Activated gamma-delta T cell treated with anti-CD3 and anti-CD28 coated beads, Interleukin-2, amount 50 U/mL, for 16 hours (primary cell): ENCODE data around the gene C19orf25.
"Not testable (repeated sequence)": the region's sequence is repeated elsewhere in the genome, so short reads cannot be mapped to it uniquely, and the experiment has no call there.

ENCODE experiments used
- DNase-seq: peaks from one replicate; pipeline ENCODE4 v3.0.0-alpha.2; 2020; ENCODE audit warnings: low read depth

Gene C19orf25

DNA sequence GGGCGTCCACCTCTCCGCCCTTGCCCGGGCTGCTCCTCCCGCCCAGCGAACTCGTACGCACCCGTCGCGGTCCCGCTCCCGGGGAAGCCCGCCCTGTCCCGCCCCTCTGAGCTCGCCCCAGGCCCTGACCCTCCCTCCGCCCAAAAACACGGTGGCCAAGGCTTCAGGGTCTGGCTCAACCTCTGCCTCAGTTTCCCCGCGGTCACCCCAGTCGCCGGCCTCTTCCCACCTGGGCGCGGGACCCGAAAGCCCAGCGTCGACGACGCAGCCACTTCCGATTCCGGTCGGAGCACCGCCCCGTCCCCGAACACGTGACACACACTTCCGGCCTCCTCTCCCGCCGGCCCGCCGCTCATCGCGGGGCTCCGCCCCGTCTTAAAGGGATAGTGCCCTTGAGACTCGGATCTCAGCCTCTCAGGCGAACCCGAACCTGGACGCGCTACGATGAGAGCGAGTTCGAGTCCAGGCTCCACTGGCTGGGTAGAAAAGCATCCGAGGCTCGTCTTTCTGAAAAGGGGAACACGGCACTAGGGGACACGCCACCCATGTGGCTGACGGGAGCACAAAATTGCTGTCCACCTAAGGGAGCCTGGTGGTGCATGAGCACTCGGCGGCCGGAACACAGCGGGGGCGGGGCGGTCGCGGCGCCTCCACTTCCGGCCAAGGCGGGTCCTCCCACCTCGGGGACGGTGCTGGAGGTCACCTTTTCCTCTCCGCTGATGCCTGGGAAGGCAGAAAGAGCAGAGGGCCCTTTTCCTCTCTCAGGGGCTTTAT is at the start of gene C19orf25:
TSS of gene C19orf25 (minus strand) at position 282 of the 774 bp plus-strand sequence. CDS start 312 bp downstream, outside the sequence.
- peak; percentile 88 for DNase-seq

DNA sequence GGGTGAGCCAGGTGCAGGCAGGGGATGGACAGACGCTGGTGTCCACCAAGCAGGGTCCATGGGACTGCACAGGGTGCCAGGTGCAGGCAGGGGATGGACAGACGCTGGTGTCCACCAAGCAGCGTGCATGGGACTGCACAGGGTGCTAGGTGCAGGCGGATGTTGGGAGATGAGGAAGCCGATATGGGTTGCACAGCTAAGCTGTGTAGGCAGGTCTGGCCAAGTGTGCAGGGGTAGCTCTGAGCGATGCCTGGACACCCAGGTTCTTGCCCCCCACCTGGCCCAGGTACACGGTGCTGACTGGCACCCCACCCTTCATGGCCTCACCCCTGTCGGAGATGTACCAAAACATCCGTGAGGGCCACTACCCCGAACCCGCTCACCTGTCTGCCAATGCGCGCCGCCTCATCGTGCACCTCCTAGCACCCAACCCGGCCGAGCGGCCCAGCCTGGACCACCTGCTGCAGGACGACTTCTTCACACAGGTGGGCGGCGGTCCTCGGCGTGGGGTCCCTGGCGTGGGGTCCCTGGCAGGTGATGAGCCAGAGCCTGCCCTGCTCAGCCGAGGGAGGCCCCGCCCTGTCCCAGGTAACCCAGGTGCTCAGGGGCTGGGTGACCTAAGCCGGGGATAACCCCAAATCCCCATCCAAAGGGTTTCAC is 48.8 kb upstream of the C19orf25 start:
- no peak for DNase-seq

DNA sequence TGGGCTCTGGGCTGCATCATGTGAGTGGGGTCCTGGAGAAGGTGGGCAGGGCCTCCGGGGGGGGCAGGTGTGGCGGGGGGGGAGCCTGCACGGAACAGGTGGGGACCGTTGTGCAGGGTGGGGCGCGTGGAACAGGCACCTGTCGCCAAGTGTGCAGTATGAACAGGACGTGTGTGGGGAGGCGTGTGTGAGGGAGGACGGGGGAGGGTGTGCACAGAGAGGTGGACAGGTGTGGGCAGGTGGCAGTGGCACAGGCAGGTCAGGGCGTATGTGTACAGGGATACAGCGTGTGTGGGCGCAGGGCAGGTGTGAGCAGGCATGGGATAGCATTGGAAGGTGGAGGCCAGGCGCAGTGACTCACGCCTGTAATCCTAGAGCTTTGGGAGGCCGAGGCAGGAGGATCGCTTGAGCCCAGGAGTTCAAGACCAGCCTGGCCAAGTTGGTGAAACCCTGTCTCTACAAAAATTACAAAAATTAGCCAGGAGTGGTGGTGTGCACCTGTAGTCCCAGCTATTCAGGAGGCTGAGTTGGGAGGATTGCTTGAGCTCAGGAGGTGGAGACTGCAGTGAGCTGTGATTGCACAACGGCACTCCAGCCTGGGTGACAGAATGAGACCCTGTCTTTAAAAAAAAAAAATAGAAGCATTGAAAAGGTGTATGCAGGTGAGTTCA is 48.1 kb upstream of the C19orf25 start:
- no peak for DNase-seq

GRCh38 chr19:1526066-1526778 is 47.2 kb upstream of the C19orf25 start:
- no peak for DNase-seq

GRCh38 chr19:1525343-1525742 is 46.3 kb upstream of the C19orf25 start:
- no peak for DNase-seq

DNA sequence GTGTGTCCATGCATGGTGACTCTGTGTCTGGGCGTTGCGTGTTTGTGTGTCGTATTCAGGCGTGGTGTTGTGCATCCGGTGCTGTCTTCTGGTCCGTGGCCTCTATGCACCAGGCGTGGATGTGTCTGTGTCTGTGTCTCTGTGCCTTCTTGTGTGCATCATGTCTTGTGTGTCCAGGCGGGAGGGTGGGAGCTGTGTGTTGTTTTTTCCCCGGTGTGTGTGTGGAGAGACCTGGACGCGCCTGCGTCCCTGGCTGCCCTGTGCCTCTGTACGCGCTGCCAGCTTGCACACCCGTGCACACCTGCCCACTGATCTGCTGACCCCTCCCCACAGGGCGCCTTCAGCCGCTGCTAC is 45.9 kb upstream of the C19orf25 start:
- DNase-seq, result no peak

DNA sequence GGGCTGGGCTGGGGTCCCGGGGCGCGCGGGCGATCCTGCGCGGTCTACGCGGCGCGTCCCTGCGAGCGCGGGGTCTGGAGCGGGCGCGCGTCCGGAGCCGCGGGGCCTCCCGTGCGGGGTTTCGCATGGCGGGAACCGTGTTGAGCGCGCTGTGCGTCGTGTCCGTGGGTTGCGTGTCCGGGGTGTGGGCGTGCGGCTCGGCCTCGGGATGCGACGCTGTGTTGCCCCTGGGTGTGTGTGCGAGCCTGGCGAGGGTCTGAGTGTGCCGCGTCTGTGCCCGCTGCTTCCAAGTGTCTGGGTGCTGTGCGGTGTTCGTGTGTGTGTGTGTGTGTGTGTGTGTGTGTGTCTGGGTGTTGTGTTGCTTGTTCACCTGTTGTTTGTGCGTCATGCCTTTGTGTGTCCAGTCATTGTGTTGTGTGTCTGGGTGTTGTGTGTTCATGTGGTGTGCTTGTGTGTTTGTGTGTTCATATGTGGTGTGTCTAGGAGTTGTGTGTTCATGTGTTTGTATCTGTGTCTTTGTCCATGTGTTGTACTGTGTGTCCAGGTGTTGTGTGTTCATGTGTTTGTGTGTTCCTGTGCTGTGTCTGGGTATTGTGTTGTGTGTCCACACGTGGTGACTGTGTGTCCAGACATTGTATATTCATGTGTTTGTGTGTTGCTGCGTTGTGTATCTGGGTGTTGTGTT is 45.4 kb upstream of the C19orf25 start:
- DNase-seq, result no peak

GRCh38 chr19:1523412-1524286 is 44.6 kb upstream of the C19orf25 start, which contains the start of gene PLK5:
TSS of gene PLK5 (plus strand) at chr19:1524077. CDS start at chr19:1526997, 2,920 bp downstream.
- DNase-seq, result no peak

- no peak for DNase-seq
These were observed 43.8 kb upstream of the C19orf25 start for GRCh38 chr19:1522838-1523237.

DNA sequence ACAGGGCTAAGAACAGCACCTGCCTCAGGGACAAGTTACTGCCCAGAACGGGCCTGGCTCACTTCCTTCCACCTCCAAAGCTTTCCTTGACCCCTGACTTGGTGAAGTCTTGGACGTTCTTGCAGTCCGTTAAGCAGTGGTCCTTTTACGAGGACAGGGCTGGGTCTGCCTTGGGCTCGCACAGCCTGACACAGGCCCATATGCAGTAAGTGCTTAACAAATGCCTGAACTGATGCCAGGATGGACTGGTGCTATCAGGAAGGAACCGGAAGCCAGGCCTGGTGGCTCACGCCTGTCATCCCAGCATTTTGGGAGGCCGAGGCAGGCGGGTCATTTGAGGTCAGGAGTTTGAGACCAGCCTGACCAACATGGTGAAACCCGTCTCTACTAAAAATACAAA is 43.0 kb upstream of the C19orf25 start:
- no peak for DNase-seq

DNA sequence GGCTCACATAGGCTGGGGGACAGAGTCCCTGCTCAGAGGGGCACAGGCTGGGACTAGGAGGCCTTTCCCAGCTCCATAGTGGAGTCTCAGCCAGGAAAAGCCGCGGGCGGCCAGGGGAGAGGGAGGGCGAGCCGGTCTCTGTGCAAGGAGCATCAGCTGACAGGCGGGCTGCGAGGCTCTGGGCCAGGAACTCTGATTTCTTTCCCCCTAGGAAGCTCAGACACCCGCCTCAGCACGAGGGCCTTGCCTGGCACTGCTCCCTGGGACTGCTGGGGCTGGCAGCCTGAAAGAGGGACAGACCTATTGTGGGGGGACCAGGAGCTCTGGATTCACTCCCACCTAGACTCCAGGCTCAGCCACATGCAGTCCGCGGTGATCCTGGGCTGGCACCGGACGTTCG is 42.6 kb upstream of the C19orf25 start:
- no peak for DNase-seq

GRCh38 chr19:1520203-1520780 is 41.3 kb upstream of the C19orf25 start:
- no peak for DNase-seq

DNA sequence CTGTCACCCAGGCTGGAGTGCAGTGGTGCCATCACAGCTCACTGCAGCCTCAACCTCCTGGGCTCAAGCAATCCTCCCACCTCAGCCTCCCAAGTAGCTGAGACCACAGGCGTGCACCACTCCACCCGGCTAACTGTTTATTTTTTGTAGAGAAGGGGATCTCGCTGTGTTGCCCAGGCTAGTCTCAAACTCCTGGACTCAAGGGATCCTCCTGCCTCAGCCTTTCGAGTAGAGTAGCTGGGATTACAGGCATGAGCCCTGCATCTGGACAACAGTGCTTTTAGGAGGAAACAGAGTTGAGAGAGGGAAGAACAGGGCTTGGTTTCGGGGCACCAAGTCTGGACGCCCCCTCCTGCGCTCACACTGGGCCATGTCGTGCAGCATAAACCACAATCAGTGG is 40.8 kb upstream of the C19orf25 start:
- not testable (repeated sequence) for DNase-seq

GRCh38 chr19:1518471-1518870 is 39.5 kb upstream of the C19orf25 start:
- DNase-seq, result no peak

GRCh38 chr19:1516395-1516753 is 37.4 kb upstream of the C19orf25 start:
- DNase-seq, result no peak

- DNase-seq, result no peak
These were observed 36.1 kb upstream of the C19orf25 start for GRCh38 chr19:1514986-1515721.

- DNase-seq, result no peak
These were observed 35.3 kb upstream of the C19orf25 start for GRCh38 chr19:1514295-1514661.

GRCh38 chr19:1513499-1514294 is 34.7 kb upstream of the C19orf25 start:
- DNase-seq, result peak; percentile 47
